ENCODE results near the gene PTPRH.

GRCh38 chr19:55240713-55241020 lies 31.4 kb upstream of the PTPRH start:
- TF ChIP-seq, protein P1, sequence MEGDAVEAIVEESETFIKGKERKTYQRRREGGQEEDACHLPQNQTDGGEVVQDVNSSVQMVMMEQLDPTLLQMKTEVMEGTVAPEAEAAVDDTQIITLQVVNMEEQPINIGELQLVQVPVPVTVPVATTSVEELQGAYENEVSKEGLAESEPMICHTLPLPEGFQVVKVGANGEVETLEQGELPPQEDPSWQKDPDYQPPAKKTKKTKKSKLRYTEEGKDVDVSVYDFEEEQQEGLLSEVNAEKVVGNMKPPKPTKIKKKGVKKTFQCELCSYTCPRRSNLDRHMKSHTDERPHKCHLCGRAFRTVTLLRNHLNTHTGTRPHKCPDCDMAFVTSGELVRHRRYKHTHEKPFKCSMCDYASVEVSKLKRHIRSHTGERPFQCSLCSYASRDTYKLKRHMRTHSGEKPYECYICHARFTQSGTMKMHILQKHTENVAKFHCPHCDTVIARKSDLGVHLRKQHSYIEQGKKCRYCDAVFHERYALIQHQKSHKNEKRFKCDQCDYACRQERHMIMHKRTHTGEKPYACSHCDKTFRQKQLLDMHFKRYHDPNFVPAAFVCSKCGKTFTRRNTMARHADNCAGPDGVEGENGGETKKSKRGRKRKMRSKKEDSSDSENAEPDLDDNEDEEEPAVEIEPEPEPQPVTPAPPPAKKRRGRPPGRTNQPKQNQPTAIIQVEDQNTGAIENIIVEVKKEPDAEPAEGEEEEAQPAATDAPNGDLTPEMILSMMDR (IDR thresholded peaks at IDR 0.05): no peak
- TF ChIP-seq POLR2A (IDR thresholded peaks at IDR 0.05): no peak

All from right lobe of liver (tissue), 4 donors.